ENCODE data around the gene RDH8.
"Not testable (repeated sequence)": the region's sequence is repeated elsewhere in the genome, so short reads cannot be mapped to it uniquely, and the experiment has no call there.

RDH8 gene

GRCh38 chr19:10005632-10006334 lies 7.5 kb upstream of the RDH8 start:
- no peak for DNase-seq (ENCODE audit: low read depth)

GRCh38 chr19:10006335-10006708 lies 7.0 kb upstream of the RDH8 start:
- peak; percentile 70 for DNase-seq (ENCODE audit: low read depth)

- no peak for DNase-seq (ENCODE audit: low read depth)
Measured at GRCh38 chr19:10006752-10007323, 6.4 kb upstream of the RDH8 start.

DNA sequence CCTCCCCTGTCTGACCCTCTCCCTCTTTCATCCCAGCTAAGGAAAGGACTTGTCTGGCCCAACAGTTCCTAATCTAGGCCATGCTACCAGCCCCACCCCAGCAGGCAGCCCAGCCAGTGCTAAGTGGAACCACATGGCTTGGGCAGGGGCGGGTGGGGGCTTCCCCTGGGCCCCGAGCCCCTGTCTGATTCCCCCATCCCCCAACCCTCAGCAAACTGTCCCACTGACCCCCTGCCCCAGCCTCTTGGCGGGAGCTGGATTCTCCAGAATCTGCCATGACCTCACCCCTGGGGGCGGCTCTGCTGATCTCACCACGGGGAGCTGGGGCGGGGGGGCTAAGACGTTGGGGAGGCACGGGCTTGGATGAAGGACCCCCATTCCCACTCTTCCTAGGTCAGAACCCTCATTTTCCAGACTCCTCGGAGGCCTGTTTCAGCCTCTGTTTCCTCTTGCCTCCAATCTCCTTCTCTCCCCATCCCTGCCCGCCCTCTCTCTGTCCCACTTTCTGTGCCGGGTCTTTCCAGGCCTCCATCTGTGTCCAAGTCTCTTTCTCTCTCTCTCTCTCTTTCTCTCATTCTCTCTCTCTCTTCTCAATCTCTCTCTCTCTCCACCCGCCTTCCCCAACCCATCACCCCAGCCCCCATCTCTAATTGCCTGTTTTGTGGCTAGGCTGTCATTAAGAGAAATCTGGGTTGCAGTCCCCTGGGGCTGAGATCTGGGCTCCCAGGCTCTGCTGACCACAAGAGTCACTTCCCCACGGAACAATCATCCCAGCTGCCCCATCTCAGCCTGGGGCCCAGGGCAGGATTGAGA lies 5.7 kb upstream of the RDH8 start:
- DNase-seq (ENCODE audit: low read depth), result peak; percentile 94

GRCh38 chr19:10008184-10008765 lies 5.0 kb upstream of the RDH8 start:
- no peak for DNase-seq (ENCODE audit: low read depth)

DNA sequence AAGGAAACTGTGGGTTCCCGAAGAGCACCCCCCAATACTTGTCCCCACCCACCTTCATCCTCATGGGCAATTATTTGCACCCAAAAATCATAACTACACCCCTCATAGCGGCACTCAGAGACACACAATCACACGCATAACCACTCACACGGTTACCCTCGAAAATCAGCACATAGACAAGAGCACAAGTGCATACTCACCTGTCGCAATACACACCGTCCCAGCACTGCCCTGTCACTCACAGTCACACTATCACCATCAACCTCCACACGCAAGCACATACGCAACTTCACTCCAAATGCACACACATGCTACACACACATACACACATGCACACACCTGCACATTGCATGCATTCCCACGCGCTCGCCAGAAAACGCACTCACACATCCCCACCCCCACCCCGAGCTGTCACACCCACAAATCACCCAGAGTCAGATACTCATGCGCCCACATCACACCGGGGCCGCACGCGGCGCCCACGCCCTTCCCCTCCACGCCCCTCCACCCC lies 3.5 kb upstream of the RDH8 start:
- DNase-seq (ENCODE audit: low read depth), result peak; percentile 29

DNA sequence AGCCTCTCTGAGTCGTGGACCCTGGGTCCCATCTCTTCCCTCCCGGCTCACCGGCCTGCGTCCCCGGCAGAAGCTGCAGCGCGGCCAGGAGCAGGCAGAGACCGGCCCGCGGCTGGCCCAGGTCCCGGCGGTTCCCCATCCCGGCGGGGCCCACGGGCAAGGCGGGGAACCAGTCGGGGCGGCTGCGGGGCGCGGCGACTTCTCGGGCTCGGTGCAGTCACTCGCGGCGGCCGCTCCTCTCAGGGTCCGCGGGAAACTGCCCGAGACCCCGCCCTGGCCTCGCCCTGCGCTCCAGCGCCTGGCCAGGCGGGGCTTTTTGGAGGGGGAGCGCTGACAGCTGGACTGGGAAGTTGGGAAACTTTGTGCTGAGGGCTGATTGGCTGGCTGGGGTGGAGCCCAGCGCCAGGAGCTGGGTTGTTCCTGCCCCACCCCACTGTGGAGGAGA lies 3.0 kb upstream of the RDH8 start, which contains the start of gene COL5A3:
TSS of gene COL5A3 (minus strand) at position 258 of the 445 bp plus-strand sequence. CDS start at position 139, 119 bp downstream.
- DNase-seq (ENCODE audit: low read depth), result peak; percentile 83

DNA sequence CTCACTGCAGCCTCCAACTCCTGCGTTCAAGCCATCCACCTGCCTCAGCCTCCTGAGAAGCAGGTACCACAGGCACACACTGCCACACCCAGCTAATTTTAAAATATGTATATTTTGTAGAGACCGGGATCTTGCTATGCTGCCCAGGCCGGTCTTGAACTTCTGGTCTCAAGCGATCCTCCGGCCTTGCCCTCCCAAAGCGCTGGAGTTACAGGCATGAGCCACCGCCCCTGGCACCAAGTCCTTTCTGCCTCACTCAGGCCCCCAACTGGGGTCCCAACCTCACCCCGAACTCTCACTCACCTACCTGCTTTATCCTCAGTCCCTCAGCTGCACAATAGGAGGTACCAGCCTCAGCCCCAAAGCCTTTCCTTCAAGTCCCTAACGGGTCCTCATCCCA lies 2.3 kb upstream of the RDH8 start:
- no peak for DNase-seq (ENCODE audit: low read depth)

GRCh38 chr19:10011974-10012373 lies 1.3 kb upstream of the RDH8 start:
- DNase-seq (ENCODE audit: low read depth), result no peak

DNA sequence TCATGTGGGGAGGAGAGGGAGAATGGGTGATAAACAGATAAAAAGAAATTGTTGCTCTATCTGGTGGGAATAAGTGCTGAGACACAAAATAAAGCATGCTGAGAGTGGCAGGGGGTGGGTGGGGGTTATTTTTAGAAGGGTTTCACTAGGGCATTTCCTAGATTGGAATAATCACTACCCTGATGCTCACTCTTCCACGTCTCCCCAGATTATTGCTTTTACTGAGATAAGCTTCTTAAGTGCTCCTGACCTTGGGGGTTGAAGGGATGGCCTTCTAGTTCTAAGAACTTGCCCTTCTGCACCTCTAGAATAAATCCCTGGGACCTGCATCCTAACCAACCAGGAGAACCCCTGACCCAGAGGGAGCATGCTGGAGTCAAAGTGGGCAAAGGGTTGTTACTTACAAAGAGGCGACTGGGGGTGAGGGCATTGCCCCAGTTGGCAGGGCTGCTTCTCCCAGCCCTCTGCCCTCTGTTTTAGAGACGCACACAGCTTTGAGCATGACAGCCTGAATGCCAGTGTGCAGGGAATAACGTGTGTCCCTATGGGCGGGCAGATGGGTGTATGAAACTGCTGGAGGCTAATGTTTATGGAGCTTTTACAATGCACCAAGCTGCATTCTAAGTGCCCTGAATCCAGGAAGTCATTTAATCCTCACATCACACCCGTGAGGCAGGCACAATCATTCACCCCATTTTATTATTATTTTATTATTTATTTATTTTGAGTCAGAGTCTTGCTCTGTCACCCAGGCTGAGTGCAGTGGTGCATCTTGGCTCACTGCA lies 743 bp downstream of the RDH8 start:
- DNase-seq (ENCODE audit: low read depth), result peak; percentile 53

DNA sequence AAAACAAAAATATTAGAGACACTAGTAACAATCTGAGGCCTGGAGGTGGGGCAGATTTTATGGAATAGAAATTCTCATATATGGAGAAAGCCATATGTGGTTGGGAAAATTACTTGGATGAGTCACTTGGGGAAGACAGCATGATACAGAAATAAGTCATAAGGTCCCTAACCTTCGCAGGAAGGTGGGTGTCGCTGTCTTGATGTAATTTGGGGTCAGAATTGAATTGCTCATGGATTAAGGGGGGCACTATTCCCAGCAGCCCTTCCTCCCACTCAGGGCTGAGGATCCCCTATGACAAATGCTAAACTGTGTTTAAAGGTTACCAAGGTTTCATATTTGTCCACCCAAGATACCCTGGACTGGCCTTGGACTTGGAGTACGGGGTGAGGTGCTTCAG lies 5.0 kb downstream of the RDH8 start:
- DNase-seq (ENCODE audit: low read depth), result peak; percentile 83

- DNase-seq (ENCODE audit: low read depth), result no peak
Measured at GRCh38 chr19:10018786-10019185, 5.5 kb downstream of the RDH8 start.

- peak; percentile 48 for DNase-seq (ENCODE audit: low read depth)
Measured at GRCh38 chr19:10019246-10019645, 6.0 kb downstream of the RDH8 start.

- DNase-seq (ENCODE audit: low read depth), result no peak
Measured at GRCh38 chr19:10020851-10021250, 7.6 kb downstream of the RDH8 start.

DNA sequence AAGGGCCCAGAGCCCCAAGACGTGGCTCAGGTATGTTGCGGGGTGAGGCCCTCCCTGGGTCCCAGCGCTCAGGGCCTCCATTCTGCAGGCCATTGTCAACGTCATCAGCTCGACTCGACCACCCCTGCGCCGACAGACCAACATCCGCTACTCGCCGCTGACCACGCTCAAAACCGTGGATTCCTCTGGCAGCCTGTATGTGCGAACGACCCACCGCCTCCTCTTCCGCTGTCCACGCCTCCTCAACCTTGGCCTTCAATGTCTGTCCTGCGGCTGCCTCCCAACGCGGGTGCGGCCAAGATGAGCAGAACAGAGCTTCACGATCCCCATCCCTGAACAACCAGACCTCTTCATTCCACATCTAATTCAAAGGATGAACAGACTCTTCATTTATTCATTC lies 8.2 kb downstream of the RDH8 start:
- DNase-seq (ENCODE audit: low read depth), result no peak

- DNase-seq (ENCODE audit: low read depth), result peak; percentile 42
Measured at GRCh38 chr19:10021863-10022262, 8.6 kb downstream of the RDH8 start.

DNA sequence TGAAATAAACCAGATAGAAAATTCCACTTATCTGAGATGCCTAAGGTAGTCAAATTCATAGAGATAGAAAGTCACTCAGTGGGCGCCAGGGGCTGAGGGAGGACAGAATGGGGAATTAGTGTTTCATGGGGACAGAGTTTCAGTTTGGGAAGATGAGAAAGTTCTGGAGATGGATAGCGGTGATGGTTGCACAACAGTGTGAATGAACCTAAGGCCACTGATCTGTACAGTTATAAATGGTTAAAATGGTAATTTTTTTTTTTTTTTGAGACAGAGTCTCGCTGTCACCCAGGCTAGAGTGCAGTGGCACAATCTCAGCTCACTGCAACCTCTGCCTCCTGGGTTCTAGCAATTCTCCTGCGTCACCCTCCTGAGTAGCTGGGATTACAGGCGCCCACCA lies 9.8 kb downstream of the RDH8 start:
- DNase-seq (ENCODE audit: low read depth), result not testable (repeated sequence)

DNA sequence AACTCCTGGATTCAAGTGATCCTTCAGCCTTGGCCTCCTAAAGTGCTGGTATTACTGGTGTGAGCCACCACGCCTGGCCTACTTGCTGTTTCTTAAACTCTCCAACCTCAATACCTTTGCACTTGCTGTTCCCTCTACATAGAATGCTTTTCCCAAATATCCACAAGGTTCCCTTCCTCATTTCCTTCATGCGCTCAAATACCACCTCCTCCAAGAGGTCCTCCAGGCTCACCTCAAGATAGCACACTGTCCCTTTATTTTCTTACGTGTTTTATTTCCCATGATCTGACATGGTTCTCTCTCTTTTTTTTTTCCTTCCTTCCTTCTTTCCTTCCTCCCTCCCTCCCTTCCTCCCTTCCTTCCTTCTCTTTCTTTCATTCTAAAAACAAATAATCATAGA lies 13.5 kb downstream of the RDH8 start:
- DNase-seq (ENCODE audit: low read depth), result no peak

GRCh38 chr19:10027158-10027997 lies 14.1 kb downstream of the RDH8 start:
- peak; percentile 95 for DNase-seq (ENCODE audit: low read depth)

DNA sequence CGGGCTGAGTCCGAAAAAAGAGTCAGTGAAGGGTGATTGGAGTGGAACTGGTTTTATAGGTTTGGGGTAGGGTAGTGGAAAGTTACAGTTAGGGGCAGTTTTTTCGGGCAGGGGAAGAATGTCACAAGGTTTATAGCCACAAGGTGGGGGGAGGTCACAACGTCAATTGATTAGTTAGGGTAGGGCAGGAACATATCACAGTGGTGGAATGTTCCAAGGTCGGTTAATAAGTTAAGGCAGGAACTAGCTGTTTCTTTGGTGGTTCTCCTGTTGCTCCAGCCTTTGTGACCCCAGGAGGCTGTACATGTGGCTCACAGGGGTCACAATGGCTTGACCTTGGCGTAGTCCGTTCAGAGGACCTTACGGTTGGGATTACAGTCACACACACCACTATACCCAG lies 20.3 kb downstream of the RDH8 start:
- DNase-seq (ENCODE audit: low read depth), result no peak

GRCh38 chr19:10036601-10037071 lies 23.4 kb downstream of the RDH8 start:
- no peak for DNase-seq (ENCODE audit: low read depth)
